ENCODE results near the gene CD8A.
"Not testable (repeated sequence)": the region's sequence is repeated elsewhere in the genome, so short reads cannot be mapped to it uniquely, and the experiment has no call there.

CD8A gene

DNA sequence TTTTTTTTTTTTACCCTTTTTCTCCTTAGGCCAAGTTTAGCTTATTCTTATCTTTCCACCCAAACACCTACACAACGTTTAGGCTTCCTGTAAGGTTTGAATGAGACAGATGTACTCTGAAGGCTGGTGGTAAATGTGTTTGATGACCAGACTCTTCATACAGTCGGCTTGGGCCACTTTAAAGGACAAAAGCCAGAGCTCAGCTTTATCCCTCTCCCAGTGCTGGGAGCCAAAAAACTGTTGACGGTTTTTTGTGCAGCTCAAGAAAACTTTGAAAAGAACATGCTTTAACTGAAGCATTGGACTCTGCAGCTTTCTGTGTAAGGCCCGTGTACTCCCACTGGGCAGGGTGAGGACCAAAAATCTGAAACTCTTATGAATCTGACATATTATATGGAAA is 15.4 kb downstream of the CD8A start:
- DNase-seq: no peak

DNA sequence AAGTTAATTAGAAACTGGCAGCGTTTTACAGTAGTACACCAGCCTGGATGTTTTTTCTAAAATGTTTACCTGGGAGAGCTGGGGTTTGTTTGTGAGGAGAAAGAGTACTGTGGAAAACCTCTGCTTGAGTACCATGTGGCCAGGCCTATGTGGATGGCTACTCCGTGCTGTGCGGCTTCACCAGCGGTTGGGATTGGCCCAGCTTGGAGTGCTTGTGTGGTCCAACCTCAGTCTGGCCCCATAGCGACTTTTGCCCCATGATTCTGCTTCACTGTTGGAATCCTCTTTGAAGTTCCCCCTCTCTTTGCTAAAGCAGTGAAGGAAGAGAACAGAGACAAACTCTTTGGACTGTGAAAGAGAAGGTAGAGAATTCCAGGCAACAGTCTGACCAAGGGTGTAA is 15.9 kb downstream of the CD8A start:
- no peak for DNase-seq

DNA sequence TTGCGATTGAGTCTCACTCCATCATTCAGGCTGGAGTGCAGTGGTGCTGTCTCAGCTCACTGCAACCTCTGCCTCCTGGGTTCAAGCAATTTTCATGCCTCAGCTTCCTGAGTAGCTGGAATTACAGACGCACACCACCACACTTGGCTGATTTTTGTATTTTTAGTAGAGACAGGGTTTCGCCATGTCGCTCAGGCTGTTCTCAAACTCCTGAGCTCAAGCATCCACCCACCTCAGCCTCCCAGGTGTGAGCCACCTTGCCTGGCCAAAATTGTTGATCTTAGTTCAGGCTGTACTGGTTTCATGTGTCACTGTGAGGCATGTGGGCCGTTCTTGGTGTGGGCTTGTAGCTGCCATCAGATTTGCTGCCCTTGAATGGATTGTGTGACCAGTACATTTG is 18.1 kb downstream of the CD8A start:
- no peak for DNase-seq

GRCh38 chr2:86770816-86771301 is 19.9 kb downstream of the CD8A start:
- DNase-seq: no peak

DNA sequence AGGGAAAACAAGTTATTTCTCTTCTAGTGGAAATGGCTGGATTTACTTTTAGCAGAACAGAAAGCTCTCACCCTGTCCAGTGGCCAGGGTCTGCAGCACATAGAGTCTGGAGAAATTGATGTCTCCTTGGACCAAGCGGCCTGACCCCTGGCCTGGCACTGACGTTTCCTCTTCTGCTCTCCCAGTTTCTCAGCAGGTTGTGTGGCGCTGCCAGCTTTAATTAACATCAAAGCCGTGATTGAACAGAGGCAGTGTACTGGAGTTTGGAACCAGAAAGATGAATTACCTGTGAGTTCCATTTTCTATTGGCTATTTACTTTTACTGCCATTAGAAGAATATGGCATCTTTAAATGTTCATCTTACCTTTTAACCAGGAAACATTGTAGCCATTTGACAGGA is 20.9 kb downstream of the CD8A start:
- DNase-seq: no peak

GRCh38 chr2:86768189-86768949 is 22.3 kb downstream of the CD8A start:
- no peak for DNase-seq

DNA sequence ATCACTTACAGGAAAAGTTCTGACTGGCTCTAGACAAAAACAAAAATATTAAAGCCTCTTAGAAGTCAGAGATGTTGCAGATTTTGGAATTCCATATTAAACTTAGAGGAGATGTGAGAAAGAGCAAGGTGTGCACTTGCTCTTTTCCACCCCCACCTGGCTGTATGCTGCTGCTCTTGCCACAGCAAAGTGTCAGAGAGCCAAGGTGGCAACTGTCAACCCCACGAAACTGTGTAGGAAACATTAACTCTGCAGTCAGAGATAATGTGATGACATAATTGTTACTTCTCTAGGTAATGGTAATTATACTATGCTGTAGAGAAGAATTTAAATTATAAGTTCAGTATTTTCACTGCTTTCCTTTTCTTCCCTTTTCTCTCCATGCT is 25.4 kb downstream of the CD8A start:
- no peak for DNase-seq

GRCh38 chr2:86764661-86765309 is 25.9 kb downstream of the CD8A start:
- peak; percentile 8 for DNase-seq

DNA sequence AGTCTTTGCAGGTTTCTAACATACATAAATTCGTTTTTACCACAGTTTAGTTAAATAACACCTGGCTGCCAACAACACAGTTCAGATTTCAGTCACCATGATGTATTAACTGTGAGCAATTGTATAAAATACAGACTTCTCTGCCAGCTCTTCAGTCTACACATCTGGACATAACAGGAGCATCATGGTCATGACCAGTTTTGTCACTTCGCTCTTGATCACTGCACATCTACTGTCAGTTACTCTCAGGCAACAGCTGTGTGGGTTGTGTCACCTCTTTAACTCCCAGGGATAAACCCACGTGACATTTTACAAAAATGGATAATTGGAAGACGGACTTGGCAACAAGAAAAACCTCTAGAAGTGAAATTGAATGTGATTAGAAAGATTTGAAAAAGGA is 30.3 kb downstream of the CD8A start:
- DNase-seq: no peak

GRCh38 chr2:86758405-86758804 is 32.3 kb downstream of the CD8A start:
- DNase-seq: no peak

- DNase-seq: no peak
Observed at GRCh38 chr2:86753606-86754005, 37.1 kb downstream of the CD8A start.

GRCh38 chr2:86752934-86753333 is 37.8 kb downstream of the CD8A start:
- DNase-seq: no peak

DNA sequence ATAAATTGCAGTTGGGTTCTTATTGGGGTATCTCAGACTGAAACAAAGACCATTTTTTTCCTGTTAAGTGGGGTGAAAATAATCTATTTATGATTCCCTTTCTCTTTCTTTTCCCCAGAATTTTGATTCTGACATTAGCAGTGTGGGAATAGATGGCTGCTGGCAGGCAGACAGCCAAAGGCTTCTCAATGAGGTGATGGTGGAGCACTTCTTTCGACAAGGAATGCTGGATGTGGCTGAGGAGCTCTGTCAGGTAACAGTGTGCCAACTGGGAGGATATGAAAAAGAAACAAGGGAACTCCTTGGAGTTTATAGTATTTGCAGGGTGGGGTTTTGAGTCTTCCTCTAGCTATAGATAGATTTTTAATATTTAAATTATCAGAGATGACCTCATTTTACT is 38.9 kb downstream of the CD8A start:
- DNase-seq: no peak

- no peak for DNase-seq
Observed at GRCh38 chr2:86750240-86750839, 40.4 kb downstream of the CD8A start.

DNA sequence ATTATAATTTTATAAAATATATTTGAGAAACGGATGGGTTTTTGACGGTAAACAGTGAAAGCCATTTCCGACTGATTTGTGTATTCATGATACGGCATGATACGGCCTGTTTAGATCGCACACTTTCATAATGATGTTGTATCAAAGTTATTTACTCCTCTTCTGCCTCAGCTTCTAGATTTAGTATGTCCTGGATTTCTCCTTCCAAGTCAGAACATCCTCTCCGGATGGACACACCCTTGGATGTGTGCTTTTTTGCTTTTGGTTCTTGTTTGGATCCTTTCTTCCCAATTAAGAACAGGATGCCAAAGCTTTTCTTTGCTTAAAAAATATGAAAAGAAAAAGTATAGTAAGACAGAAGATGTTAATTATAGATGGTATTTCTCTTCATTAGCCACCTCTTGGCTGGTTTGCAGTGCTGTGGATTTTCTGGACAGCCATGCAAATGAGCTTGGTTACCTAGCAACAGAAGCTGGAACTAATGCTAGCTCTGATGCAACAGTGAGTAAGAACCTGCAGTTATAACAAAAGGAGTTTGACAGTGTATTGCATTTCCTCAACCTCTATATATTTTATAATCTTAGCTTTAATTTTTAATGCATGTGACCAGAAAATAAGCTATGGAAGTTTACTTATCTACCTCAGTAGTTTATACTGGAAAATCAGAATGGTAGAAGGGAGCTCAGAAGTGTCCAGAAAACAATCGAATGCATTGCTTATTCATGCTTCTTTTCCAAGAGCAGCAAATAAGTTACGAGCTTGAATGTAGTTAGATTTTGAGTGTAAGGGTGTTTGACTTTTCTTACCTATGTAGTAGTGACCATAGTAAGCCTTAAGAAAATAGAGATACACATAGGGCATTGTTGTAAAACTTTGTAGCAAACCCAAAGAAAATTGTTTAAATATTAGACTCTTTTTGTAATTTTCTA is 42.7 kb downstream of the CD8A start:
- peak; percentile 6 for DNase-seq

- no peak for DNase-seq
Observed at GRCh38 chr2:86746939-86747338, 43.8 kb downstream of the CD8A start.

GRCh38 chr2:86744152-86744551 is 46.6 kb downstream of the CD8A start:
- DNase-seq: no peak

- not testable (repeated sequence) for DNase-seq
Observed at GRCh38 chr2:86741889-86742498, 48.7 kb downstream of the CD8A start.

GRCh38 chr2:86739889-86740288 is 50.8 kb downstream of the CD8A start:
- DNase-seq: not testable (repeated sequence)

GRCh38 chr2:86739485-86739884 is 51.2 kb downstream of the CD8A start:
- not testable (repeated sequence) for DNase-seq

DNA sequence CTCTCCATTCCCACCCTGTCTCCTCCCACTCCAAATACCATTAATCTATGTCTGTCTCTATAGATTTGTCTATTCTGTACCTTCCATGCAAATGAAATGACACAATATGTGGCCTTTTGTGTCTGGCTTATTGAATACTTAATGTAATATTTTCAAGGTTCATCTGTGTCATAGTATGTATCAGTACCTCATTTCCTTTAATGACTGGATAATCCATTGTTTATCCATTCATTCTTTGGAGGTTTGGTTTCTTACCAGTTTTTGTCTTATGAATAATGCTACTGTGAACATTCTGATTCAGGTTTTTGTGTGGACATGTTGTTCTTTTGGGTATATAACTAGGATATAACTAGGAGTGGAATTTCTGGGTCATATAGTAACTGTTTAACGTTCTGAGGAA is 55.8 kb downstream of the CD8A start:
- not testable (repeated sequence) for DNase-seq

Data from NCI-H345 (cell line).